Naive B cell (primary cell): Measurements from ENCODE around the gene CNTNAP4. TPM values are rescaled to one million over a fixed set of nuclear protein-coding genes. Genes with fewer than 3 reads are reported as not detected.

Experiments
- ATAC-seq, 2 donors: fragments of 150-1000 bp; cut with Tn5 transposase; 2 replicates each; pipeline ENCODE4 v1.10.0; 2021; ENCODE audit warnings: low read depth in 2 of 2, mild to moderate bottlenecking in 2 of 2, moderate library complexity in 2 of 2
- DNase-seq: peaks from one replicate; pipeline ENCODE4 v3.0.0; 2022
- H3K27ac Mint-ChIP-seq, 6 donors: one replicate each; pipeline ENCODE4 v1.8.0; 2020 to 2022; ENCODE audit warnings: mild to moderate bottlenecking in 6 of 6, mixed read lengths in 6 of 6, moderate library complexity in 5 of 6, inconsistent platforms in 2 of 6
- H3K27me3 Mint-ChIP-seq, 3 donors: one replicate each; pipeline ENCODE4 v1.8.0; 2021 to 2022; ENCODE audit warnings: mixed read lengths in 3 of 3, mild to moderate bottlenecking in 1 of 3
- H3K36me3 Mint-ChIP-seq, 2 donors: one replicate each; pipeline ENCODE4 v1.8.0; 2020 to 2022; ENCODE audit warnings: mixed read lengths in 2 of 2, inconsistent platforms in 1 of 2, mild to moderate bottlenecking in 1 of 2
- H3K4me1 Mint-ChIP-seq, 3 donors: one replicate each; pipeline ENCODE4 v1.8.0; 2020 to 2022; ENCODE audit warnings: mixed read lengths in 3 of 3, inconsistent platforms in 1 of 3, mild to moderate bottlenecking in 1 of 3, moderate library complexity in 1 of 3
- H3K4me3 Mint-ChIP-seq, 8 donors: one replicate each; pipeline ENCODE4 v1.8.0; 2020 to 2022; ENCODE audit warnings: mild to moderate bottlenecking in 8 of 8, mixed read lengths in 8 of 8, moderate library complexity in 8 of 8, inconsistent platforms in 2 of 8
- H3K9me3 Mint-ChIP-seq, 7 donors: one replicate each; pipeline ENCODE4 v1.8.0; 2020 to 2022; ENCODE audit warnings: mixed read lengths in 7 of 7, mild to moderate bottlenecking in 5 of 7, inconsistent platforms in 2 of 7, moderate library complexity in 1 of 7
- polyA plus RNA-seq, 6 donors: library from polyadenylated mRNA; unstranded; fragments of 300-500 nt; fragmentation: Illumina TruSeq; gene quantifications; one replicate each; pipeline ENCODE4 v1.2.3, GENCODE V29; 2021; ENCODE audit warnings: low read depth in 6 of 6

Gene CNTNAP4
- not detected for polyA plus RNA-seq

DNA sequence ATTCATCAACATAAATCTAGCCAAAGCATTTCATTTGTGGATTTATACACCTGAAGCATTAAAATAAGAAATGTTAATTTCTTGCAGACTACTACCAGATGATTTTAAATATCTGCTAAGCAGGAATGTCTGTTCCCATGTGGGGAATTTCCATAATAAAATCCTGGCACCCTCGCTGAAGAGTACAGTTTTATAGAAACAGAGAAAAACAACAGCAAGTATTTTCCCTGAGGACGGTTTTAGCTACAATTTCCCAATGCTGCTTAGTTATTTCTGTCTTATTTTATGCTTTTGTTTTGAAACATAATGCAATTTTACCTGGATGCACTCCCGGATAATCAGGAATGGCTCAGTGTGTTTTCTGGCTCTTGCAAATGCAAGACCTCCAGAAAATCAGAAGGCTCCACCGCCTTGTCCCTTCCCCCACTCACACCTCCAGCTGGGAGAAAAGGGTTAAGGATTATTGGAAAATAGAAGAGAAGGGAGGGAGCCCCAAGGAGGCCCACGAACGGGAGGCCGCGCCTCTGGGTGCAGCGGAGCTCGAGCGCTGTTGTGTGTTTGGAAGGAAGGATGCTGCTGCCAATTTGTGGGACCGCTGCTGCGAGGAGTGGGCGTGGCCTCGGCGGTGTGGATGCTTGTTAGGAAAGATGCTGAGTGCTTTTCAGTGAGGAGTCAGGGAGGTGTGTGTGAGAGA is at the start of gene CNTNAP4:
CNTNAP4 (plus strand) TSS at position 657 of the 694 bp plus-strand sequence. CDS start 262 bp downstream, outside the sequence.
- ATAC-seq: no peak
- H3K4me3 Mint-ChIP-seq: no peak within 1 kb of the TSS
- no peaks in the 10 kb centered on the region for H3K36me3 Mint-ChIP-seq
- DNase-seq: no peak
- H3K4me1 Mint-ChIP-seq: peaks cover 0 to 4% (median 0%) of the 10 kb centered on the region in 3 donors
- no peak within 1 kb of the TSS for H3K27ac Mint-ChIP-seq
- peaks cover 4 to 12% (median 9%) of the 10 kb centered on the region in 3 donors for H3K27me3 Mint-ChIP-seq
- peaks cover 0 to 5% (median 1%) of the 10 kb centered on the region in 7 donors for H3K9me3 Mint-ChIP-seq

DNA sequence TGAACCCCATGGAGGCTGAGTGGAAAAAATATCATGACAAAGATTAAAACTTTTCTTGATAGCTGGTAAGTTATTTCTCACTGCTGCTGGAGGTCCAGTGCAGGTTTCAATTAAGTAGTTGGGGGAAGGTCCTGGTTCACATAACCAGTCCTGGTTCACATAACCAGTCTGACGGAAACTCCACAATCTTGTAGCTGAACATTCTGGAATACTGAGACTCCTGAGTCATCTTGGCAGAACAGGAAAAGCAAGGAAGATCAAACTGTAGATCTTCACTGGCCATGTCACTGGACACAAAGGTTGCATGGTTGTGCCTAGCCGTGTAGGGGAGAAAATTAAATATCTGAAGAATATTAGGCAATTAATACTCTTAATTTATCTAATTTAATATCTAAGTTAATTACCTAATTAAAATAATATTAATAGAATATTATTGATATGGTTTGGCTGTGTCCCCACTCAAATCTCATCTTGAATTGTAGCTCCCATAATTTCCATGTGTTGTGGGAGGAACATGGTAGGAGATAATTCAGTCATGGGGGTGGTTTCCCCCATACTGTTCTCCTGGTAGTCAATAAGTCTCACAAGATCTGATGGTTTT is 48.6 kb upstream of the CNTNAP4 start:
- no peaks in the 10 kb centered on the region for H3K4me1 Mint-ChIP-seq
- peaks cover 0 to 5% (median 2%) of the 10 kb centered on the region in 7 donors for H3K9me3 Mint-ChIP-seq
- no peaks in the 10 kb centered on the region for H3K27me3 Mint-ChIP-seq
- ATAC-seq: no peak
- no peak for DNase-seq
- no peak overlapping the region for H3K27ac Mint-ChIP-seq
- no peak overlapping the region for H3K4me3 Mint-ChIP-seq
- H3K36me3 Mint-ChIP-seq: no peaks in the 10 kb centered on the region

DNA sequence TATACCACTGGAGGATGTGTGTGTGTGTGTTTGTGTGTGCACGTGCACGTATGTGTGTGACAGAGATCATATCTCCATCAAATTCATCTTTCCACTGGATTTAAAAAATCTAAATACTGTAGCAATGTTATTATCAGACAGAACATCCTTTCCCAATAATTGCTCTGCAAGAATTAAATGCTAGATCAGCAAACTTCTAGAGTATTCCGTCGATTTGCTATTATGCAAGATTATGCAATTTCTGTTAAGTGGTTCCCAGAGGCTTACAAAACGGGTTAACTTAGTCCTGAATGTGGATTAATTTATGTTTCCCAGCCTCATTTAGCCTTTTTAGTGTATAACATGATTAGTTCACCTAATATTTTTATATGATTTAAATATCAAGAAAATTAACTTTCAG is 44.5 kb upstream of the CNTNAP4 start:
- Mint-ChIP-seq H3K4me1 (no peaks in the 10 kb centered on the region), H3K27ac (no peak overlapping the region), H3K36me3 (no peaks in the 10 kb centered on the region), H3K4me3 (no peak overlapping the region), H3K9me3 (peaks cover 0 to 9% (median 3%) of the 10 kb centered on the region in 7 donors), H3K27me3 (no peaks in the 10 kb centered on the region)
- DNase-seq (no peak), ATAC-seq (no peak)

DNA sequence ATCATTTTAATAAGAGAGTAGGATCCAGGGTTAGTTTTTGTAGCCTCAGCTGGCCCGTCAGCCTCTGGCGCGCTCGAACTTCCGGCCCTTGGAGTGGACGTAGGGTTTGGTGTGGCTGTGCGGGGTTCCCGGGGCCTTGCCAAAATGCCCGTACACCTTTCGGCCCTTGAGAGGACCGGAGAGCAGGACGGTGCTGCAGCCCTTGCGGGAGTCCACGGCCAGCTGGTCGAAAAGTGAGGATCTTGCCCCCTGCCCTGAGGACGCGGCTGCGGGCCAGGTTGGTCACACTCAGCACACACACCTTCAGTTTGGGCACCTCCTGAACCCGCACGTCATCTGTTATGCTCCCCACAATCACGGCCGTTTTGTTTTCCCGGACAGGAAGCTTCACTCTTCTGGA is 42.2 kb upstream of the CNTNAP4 start:
- Mint-ChIP-seq H3K27ac (no peak overlapping the region), H3K4me1 (no peaks in the 10 kb centered on the region), H3K27me3 (no peaks in the 10 kb centered on the region), H3K36me3 (no peaks in the 10 kb centered on the region), H3K4me3 (no peak overlapping the region), H3K9me3 (peaks cover 0 to 10% (median 0%) of the 10 kb centered on the region in 7 donors)
- ATAC-seq: no peak
- no peak for DNase-seq

DNA sequence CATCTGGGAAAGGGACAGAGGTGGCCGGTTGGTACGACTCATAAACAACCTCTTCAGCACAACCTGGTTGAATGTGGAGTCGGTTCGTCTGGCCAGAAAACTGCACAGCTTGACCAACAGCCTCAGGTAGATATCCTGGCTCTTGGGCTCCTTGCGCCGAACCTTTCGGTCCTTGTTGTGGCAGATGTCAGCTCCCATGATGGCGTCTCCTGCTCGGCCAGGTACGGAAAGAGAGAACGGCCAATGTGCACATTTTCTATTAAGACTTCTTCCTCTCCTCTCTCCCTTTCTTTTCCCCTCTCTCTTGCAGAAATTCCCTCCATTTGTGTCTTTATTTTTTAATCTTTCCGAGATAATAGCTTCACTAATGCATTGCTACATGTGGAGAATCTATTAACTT is 41.8 kb upstream of the CNTNAP4 start:
- Mint-ChIP-seq H3K27ac (no peak overlapping the region), H3K27me3 (no peaks in the 10 kb centered on the region), H3K4me3 (no peak overlapping the region), H3K9me3 (peaks cover 0 to 10% (median 0%) of the 10 kb centered on the region in 7 donors), H3K36me3 (no peaks in the 10 kb centered on the region), H3K4me1 (no peaks in the 10 kb centered on the region)
- DNase-seq (no peak), ATAC-seq (no peak)

DNA sequence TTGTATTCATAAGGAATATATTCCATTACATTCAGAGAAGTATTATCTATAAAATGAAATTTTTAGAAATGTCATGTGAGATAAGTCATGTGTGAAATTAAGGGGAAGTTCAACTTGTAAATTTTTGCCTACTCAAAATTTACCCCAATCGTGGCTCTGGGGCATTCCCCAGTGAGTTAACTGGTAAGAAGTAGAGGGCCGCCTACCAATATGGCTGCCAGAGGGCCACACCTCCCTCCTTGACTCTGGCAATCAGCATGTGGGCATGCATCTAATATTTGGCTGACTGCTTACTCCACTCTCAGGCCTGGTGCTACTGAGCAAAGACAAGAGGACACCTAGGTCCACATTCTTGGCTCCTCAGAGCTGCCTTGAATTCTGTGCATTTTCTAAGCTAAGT is 39.7 kb upstream of the CNTNAP4 start:
- H3K27me3 Mint-ChIP-seq: no peaks in the 10 kb centered on the region
- H3K27ac Mint-ChIP-seq: no peak overlapping the region
- no peaks in the 10 kb centered on the region for H3K36me3 Mint-ChIP-seq

DNA sequence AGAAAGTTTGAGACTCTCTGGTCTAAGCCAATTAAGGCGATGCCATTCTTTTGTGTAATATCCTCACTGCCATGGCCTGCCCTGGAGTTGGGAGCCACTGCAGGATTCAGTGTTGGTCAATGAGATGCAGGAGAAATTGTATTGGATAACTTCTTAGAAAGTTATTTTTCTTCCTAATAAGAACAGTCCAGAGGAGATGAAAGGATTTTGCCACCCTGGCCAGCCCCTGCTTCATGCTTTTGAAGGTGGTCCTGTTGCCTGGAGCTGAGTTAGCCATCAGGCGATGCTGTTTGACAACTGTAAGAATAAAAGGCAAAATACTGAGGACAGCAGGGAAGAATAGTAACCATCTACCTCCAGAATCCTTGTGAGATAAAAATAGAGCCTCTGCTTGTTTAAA is 35.4 kb upstream of the CNTNAP4 start:
- Mint-ChIP-seq H3K36me3 (no peaks in the 10 kb centered on the region), H3K4me1 (no peaks in the 10 kb centered on the region), H3K9me3 (peaks cover 0 to 6% (median 2%) of the 10 kb centered on the region in 7 donors), H3K27ac (no peak overlapping the region), H3K27me3 (no peaks in the 10 kb centered on the region), H3K4me3 (no peak overlapping the region)
- ATAC-seq: no peak
- DNase-seq: no peak

More for the DNA sequence above, 39.7 kb upstream of the CNTNAP4 start:
- no peaks in the 10 kb centered on the region for H3K4me1 Mint-ChIP-seq
- DNase-seq: no peak
- no peak overlapping the region for H3K4me3 Mint-ChIP-seq
- no peak for ATAC-seq
- H3K9me3 Mint-ChIP-seq: peaks cover 0 to 8% (median 0%) of the 10 kb centered on the region in 7 donors

DNA sequence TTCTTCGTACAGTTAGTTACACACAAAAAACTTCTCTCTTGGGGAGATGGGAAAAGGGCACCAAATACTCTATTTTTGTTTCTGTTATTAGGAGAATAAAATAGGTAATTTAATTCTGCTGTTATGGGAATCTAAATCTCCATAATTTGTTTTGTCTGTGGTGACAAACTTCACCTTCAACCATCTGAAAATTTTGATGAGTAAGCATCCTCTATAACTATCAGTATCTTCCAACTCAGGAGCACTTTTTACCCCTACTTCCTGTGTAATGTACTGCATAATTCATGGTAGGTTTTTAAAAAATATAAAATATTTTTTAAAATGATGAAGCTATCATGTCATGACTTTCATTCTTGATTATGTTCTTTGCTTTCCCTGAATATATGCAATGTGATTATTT is 33.6 kb upstream of the CNTNAP4 start:
- no peak for ATAC-seq
- no peak overlapping the region for H3K27ac Mint-ChIP-seq

DNA sequence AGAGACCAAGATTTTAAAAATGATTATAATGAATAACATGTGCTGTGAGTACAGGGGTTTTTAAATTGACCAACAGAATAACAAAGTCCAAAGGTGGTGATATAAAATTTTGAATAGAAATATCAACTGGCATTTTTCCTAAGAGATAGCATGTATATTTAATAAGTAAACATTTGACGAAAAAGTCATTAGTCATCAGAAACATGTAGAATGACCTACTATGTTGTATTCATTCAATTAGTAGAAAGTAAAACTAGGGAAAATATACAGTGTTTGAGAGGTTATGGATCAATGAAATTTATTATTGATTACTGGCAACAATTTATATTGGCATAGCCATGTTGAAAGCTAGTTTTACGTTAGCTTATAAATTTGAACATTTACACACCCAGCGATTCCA is 30.6 kb upstream of the CNTNAP4 start:
- Mint-ChIP-seq H3K27ac (no peak overlapping the region), H3K9me3 (peaks cover 0 to 13% (median 6%) of the 10 kb centered on the region in 7 donors), H3K4me1 (no peaks in the 10 kb centered on the region), H3K27me3 (no peaks in the 10 kb centered on the region), H3K36me3 (no peaks in the 10 kb centered on the region), H3K4me3 (no peak overlapping the region)
- ATAC-seq: no peak
- DNase-seq: no peak

More for the DNA sequence above, 33.6 kb upstream of the CNTNAP4 start:
- Mint-ChIP-seq H3K4me1 (no peaks in the 10 kb centered on the region), H3K9me3 (peaks cover 0 to 8% (median 6%) of the 10 kb centered on the region in 7 donors), H3K36me3 (no peaks in the 10 kb centered on the region), H3K27me3 (no peaks in the 10 kb centered on the region), H3K4me3 (no peak overlapping the region)
- no peak for DNase-seq

DNA sequence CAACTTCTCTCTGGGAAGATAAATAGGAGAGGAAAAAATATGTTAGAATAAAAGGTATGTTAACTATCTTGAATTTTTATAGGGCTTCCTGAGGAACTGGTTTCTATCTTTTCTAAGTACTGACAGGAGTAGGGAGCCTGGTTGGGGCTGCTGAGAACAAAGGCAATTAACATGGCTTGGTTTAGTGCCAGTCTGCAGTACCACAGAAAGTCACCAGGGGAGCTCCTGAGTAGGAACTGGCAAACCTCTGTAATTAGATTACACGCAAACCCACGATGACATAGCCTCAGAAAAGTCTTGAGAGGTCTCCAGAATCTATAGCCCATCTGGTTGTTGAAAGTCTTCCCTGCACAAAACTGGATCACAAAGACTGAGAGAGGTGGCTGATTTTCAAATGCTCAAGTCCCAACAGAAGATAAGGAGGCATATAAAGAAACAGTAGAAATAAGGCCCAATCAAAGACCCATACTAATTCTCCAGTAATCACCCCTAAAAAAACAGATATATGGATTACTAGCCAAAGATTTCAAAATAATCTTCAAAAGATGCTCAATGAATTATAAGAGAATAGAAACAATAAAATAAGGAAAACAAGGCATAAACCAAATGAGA is 11.7 kb upstream of the CNTNAP4 start:
- Mint-ChIP-seq H3K9me3 (peaks cover 0 to 12% (median 7%) of the 10 kb centered on the region in 7 donors), H3K27me3 (no peaks in the 10 kb centered on the region), H3K27ac (peak overlapping the region in 1 of 6 donors; percentile 18), H3K36me3 (peaks cover 0 to 7% of the 10 kb centered on the region in 2 donors), H3K4me3 (no peak overlapping the region), H3K4me1 (no peaks in the 10 kb centered on the region)
- ATAC-seq (no peak), DNase-seq (no peak)

DNA sequence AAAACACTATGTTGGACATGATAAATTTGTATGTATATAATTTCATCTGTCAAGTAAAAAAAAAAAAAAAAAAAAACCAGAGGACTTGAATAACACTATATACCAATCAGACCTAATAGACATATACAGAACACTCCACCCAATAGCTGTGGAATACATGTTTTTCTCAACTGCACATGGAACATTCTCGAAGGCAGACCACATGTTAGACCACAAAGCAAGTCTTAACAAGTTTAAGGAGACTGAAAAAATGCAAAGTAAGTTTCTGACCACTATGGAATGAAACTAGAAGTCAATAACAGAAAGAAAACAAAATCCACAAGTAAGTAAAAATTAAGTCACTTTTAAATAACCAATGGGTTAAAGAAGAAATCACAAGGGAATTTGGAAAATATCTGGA is 8.4 kb upstream of the CNTNAP4 start:
- H3K27ac Mint-ChIP-seq: no peak overlapping the region
- H3K27me3 Mint-ChIP-seq: no peaks in the 10 kb centered on the region
- ATAC-seq (no peak), DNase-seq (no peak)
- peaks cover 0 to 7% of the 10 kb centered on the region in 2 donors for H3K36me3 Mint-ChIP-seq
- peaks cover 7 to 22% (median 10%) of the 10 kb centered on the region in 7 donors for H3K9me3 Mint-ChIP-seq
- H3K4me1 Mint-ChIP-seq: no peaks in the 10 kb centered on the region
- no peak overlapping the region for H3K4me3 Mint-ChIP-seq

DNA sequence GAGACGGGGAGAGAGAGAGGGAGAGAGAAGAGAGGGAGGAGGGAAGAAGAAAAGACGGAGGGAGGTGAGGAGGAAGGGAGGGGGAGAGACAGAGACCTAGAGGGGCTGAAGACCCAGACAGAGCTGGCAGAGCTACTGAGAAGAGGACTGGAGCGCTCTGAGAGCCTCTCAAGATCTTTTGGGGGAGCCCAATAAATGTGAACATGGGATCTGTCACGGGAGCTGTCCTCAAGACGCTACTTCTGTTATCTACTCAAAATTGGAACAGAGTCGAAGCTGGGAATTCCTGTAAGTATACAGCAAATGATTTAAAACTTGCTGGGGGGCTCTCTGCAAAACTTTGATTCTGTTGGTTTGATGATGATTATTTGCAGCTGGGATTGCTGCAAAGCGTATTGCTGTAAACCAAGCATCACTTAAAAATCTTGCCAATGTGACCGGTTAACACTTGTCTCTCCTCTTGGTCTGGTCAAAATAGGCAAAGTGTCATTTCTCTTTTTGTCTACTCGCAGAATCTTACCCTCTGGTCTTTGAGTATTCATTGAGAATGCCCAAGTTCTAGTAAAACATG is 344 bp downstream of the CNTNAP4 start:
- ATAC-seq (no peak), DNase-seq (no peak)
- Mint-ChIP-seq H3K27me3 (peaks cover 4 to 12% (median 9%) of the 10 kb centered on the region in 3 donors), H3K9me3 (peaks cover 0 to 5% (median 0%) of the 10 kb centered on the region in 7 donors), H3K4me1 (peaks cover 0 to 4% (median 0%) of the 10 kb centered on the region in 3 donors), H3K27ac (no peak overlapping the region), H3K36me3 (no peaks in the 10 kb centered on the region), H3K4me3 (no peak overlapping the region)

DNA sequence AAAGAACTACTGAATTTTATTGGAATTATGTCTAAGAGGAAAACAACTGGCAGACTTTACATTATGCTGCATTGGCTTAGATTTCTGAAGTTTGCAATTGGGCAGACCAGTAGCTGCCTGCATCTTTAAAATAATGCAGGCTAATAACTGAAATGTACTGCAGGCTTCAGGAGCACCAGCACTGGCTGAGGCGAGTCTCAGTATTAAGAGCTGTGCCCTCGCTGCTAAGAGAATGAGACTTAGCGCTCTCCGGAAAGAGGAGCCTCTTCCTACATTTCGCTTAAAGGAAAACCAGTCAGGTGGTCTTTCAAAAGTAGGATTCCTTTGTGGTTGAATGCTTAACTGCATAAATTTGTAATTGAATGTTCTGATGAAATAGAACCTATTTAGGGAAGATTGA is 885 bp downstream of the CNTNAP4 start:
- Mint-ChIP-seq H3K27ac (no peak overlapping the region), H3K4me1 (peaks cover 0 to 4% (median 0%) of the 10 kb centered on the region in 3 donors), H3K4me3 (no peak overlapping the region), H3K36me3 (no peaks in the 10 kb centered on the region), H3K27me3 (peaks cover 4 to 12% (median 9%) of the 10 kb centered on the region in 3 donors), H3K9me3 (peaks cover 0 to 5% (median 0%) of the 10 kb centered on the region in 7 donors)
- ATAC-seq (no peak), DNase-seq (no peak)
